ENCODE measurements around the gene NDUFB2.

NDUFB2 gene

DNA sequence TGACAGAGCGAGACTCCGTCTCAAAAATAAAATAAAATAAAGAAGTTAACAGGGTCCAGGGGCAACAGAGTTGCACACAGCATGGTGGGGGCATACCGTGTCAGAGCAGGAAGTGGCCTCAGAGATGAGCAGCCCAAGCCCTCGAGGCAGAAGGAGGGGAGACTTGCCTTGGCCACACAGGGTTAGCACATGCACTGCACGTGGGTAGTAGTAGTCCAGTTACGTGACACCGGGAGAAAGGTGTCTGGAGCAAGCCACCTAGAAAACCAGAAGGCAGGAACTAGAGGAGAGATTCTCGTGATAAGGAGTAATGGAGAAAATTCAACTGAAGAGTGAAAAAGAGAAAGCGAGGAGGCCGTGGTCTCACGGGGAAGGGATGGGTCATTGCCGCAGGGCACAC, 46.1 kb upstream of the NDUFB2 start:
- no peak for TF ChIP-seq EZH2 (IDR thresholded peaks at IDR 0.05; ENCODE audit: borderline replicate concordance, low read length)
- no peak overlapping the region for H3K27ac ChIP-seq (ENCODE audit: low read depth, low read length, poor library complexity, severe bottlenecking)
- no peaks in the 10 kb centered on the region for H3K4me1 ChIP-seq (ENCODE audit: insufficient read depth, low read length, severe bottlenecking)
- no peaks in the 10 kb centered on the region for H3F3A ChIP-seq (ENCODE audit: insufficient read depth, low read length)
- no peak overlapping the region for H2AFZ ChIP-seq (ENCODE audit: low read length)
- H4K20me1 ChIP-seq (ENCODE audit: insufficient read depth, low read length) = no peaks in the 10 kb centered on the region
- no peak overlapping the region for H3K9ac ChIP-seq (ENCODE audit: low read length)
- H3K4me3 ChIP-seq (ENCODE audit: low read depth, low read length, poor library complexity, severe bottlenecking) = no peak overlapping the region
- H3K9me3 ChIP-seq (ENCODE audit: low read length) = no peaks in the 10 kb centered on the region
- H3K9me2 ChIP-seq (ENCODE audit: low read depth, low read length) = no peaks in the 10 kb centered on the region
- H3K79me2 ChIP-seq (ENCODE audit: insufficient read depth, low read length) = no peaks in the 10 kb centered on the region
- no peaks in the 10 kb centered on the region for H3K36me3 ChIP-seq (ENCODE audit: insufficient read depth, low read length)
- peaks cover 5% of the 10 kb centered on the region; the same call in 1 of the 2 replicates for H3K27me3 ChIP-seq (ENCODE audit: insufficient read depth, low read length)
- H3K4me2 ChIP-seq (ENCODE audit: low read length) = no peak overlapping the region

DNA sequence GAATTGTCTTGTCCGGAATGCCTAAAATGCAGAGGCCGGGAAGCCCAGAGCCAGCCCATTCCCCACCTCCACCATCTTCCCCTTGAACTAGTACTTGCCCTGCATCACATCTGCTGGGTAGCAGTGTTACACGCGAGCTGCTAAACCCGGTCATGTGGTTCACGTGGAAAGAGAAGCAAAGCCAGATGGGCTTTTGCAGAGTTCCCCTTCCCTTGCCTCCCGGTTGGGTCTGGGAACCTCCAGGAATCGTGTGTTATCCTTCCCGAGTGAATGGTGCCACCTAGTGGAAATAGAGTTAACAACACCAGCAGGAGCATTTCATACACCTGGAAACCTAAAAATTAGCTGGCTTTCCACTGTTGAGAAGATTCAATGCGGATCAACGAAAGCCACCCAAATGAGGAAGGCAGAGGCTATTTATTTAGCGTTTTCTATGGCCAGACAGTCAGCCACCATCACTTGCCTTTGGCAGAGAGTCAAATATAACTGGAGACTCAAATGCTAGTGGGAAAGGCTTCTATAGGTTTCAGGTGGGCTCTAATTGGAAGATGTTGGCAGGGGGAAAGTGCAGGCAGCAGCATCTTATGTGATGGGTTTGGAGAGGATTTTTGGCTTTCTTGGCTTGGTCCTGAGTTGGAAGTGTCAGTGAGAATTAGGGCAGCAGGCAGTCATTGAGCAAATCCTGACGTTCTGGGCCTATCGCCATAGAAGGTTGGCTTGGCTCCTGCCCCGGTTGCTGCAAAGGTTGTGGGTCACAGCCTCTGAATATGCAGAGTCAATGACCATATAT, 43.0 kb upstream of the NDUFB2 start:
- H3K9me3 ChIP-seq (ENCODE audit: low read length) = peaks cover 3% of the 10 kb centered on the region; the same call in 1 of the 2 replicates
- H3K79me2 ChIP-seq (ENCODE audit: insufficient read depth, low read length) = no peaks in the 10 kb centered on the region
- no peak overlapping the region for H3K4me2 ChIP-seq (ENCODE audit: low read length)
- H3K4me1 ChIP-seq (ENCODE audit: insufficient read depth, low read length, severe bottlenecking) = peaks cover 10% of the 10 kb centered on the region
- H3K27me3 ChIP-seq (ENCODE audit: insufficient read depth, low read length) = peaks cover 11% of the 10 kb centered on the region; the same call in 1 of the 2 replicates
- no peaks in the 10 kb centered on the region for H4K20me1 ChIP-seq (ENCODE audit: insufficient read depth, low read length)
- H2AFZ ChIP-seq (ENCODE audit: low read length) = no peak overlapping the region
- no peak overlapping the region for H3K4me3 ChIP-seq (ENCODE audit: low read depth, low read length, poor library complexity, severe bottlenecking)
- H3K9me2 ChIP-seq (ENCODE audit: low read depth, low read length) = no peaks in the 10 kb centered on the region
- no peak overlapping the region for H3K27ac ChIP-seq (ENCODE audit: low read depth, low read length, poor library complexity, severe bottlenecking)
- no peak overlapping the region for H3K9ac ChIP-seq (ENCODE audit: low read length)
- no peaks in the 10 kb centered on the region for H3F3A ChIP-seq (ENCODE audit: insufficient read depth, low read length)
- TF ChIP-seq EZH2 (IDR thresholded peaks at IDR 0.05; ENCODE audit: borderline replicate concordance, low read length) (no peak), CTCF (IDR thresholded peaks at IDR 0.05; ENCODE audit: low read length) (peak; percentile 99)
- no peaks in the 10 kb centered on the region; the same call in 1 of the 2 replicates for H3K36me3 ChIP-seq (ENCODE audit: insufficient read depth, low read length)

- Histone ChIP-seq H3K36me3 (ENCODE audit: insufficient read depth, low read length) (no peaks in the 10 kb centered on the region; the same call in 1 of the 2 replicates), H3K4me1 (ENCODE audit: insufficient read depth, low read length, severe bottlenecking) (peaks cover 10% of the 10 kb centered on the region), H3K4me3 (ENCODE audit: low read depth, low read length, poor library complexity, severe bottlenecking) (no peak overlapping the region), H2AFZ (ENCODE audit: low read length) (no peak overlapping the region), H4K20me1 (ENCODE audit: insufficient read depth, low read length) (no peaks in the 10 kb centered on the region), H3K9ac (ENCODE audit: low read length) (no peak overlapping the region), H3K27me3 (ENCODE audit: insufficient read depth, low read length) (peaks cover 16% of the 10 kb centered on the region; the same call in 1 of the 2 replicates), H3F3A (ENCODE audit: insufficient read depth, low read length) (no peaks in the 10 kb centered on the region), H3K79me2 (ENCODE audit: insufficient read depth, low read length) (no peaks in the 10 kb centered on the region), H3K9me2 (ENCODE audit: low read depth, low read length) (no peaks in the 10 kb centered on the region), H3K4me2 (ENCODE audit: low read length) (no peak overlapping the region), H3K9me3 (ENCODE audit: low read length) (peaks cover 3% of the 10 kb centered on the region; the same call in 1 of the 2 replicates), H3K27ac (ENCODE audit: low read depth, low read length, poor library complexity, severe bottlenecking) (no peak overlapping the region)
- TF ChIP-seq EZH2 (IDR thresholded peaks at IDR 0.05; ENCODE audit: borderline replicate concordance, low read length) (no peak), CTCF (IDR thresholded peaks at IDR 0.05; ENCODE audit: low read length) (no peak)
These were observed 42.5 kb upstream of the NDUFB2 start for GRCh38 chr7:140654109-140654387.

Measured in OCI-LY1 (cell line).